K562 (cell line): ENCODE results near the gene TFE3. TPM values are rescaled to one million over a fixed set of nuclear protein-coding genes. Genes with fewer than 3 reads are reported as not detected.

Experiments used
- ATAC-seq: fragments of 200-7000 bp; cut with Tn5 transposase; 3 replicates; pipeline ENCODE4 v1.9.1; 2020; ENCODE audit warnings: moderate library complexity
- BruUV-seq: library from RNA; stranded (reverse); fragments of 400-500 nt; replicated peaks from 2 replicates; lab custom pipeline; 2021; lab: Mats Ljungman, UMichigan
- CTCF ChIA-PET: fragments of 300-600 bp; formaldehyde crosslinking; extraction: SDS; loops from one replicate; lab custom pipeline; 2021; ENCODE audit warnings: low intra/inter-chr PET ratio; lab: Yijun Ruan, JAX
- POLR2A ChIA-PET: fragments of 300-600, 350-650 bp; sonication (Branson Sonifier 250); formaldehyde crosslinking; extraction: SDS; loops from one replicate; lab custom pipeline; 2021; ENCODE audit warnings: antibody characterized with exemption, inconsistent platforms; lab: Yijun Ruan, JAX
- DNase-seq, 4 experiments: peaks; one replicate each; pipeline versions ENCODE4 v3.0.0 to v3.0.0-alpha.2; 2011 to 2018; ENCODE audit warnings: low spot score in 3 of 4, mixed read lengths in 3 of 4; ENCODE audit errors: extremely low read depth in 1 of 4
- FAIRE-seq: peaks from 2 replicates; lab custom pipeline; 2011; peaks lifted over from hg19 to GRCh38; lab: Jason Lieb, UNC
- H2AFZ ChIP-seq: 2 replicates; pipeline ENCODE4 v1.6.0; 2011; ENCODE audit warnings: low read depth, low read length, control low read depth, inconsistent platforms
- H3K27ac ChIP-seq: fragments of 200-600 bp; 3 replicates; pipeline ENCODE4 v1.8.0; 2011; ENCODE audit warnings: low read depth, mild to moderate bottlenecking, control low read depth, inconsistent platforms, low read length, moderate library complexity, mixed read lengths; ENCODE audit errors: extremely low read depth
- H3K27me3 ChIP-seq, 2 experiments: fragments of 300-600 bp in 1 of 2; 2 replicates in 1 of 2; 3 replicates in 1 of 2; pipeline versions ENCODE4 v1.6.0 to v1.8.0; 2011; ENCODE audit warnings: inconsistent platforms in 2 of 2, low read length in 2 of 2, mild to moderate bottlenecking in 1 of 2, mixed read lengths in 1 of 2, moderate library complexity in 1 of 2; ENCODE audit not compliant: control insufficient read depth in 2 of 2, insufficient read depth in 2 of 2
- H3K36me3 ChIP-seq: fragments of 300-600 bp; 3 replicates; pipeline ENCODE4 v1.8.0; 2011; ENCODE audit warnings: mild to moderate bottlenecking, low read length, inconsistent platforms; ENCODE audit not compliant: control insufficient read depth, insufficient read depth
- H3K4me1 ChIP-seq, 2 experiments: fragments of 200-600 bp in 1 of 2; replicated peaks in 1 of 2; 2 replicates in 1 of 2; 3 replicates in 1 of 2; pipeline versions ENCODE4 v1.5.1 to v1.8.0; 2011; ENCODE audit warnings: inconsistent platforms in 2 of 2, low read length in 2 of 2, mild to moderate bottlenecking in 1 of 2, mixed read lengths in 1 of 2, moderate library complexity in 1 of 2; ENCODE audit not compliant: control insufficient read depth in 2 of 2, insufficient read depth in 2 of 2
- H3K4me2 ChIP-seq: 2 replicates; pipeline ENCODE4 v1.6.1; 2011; ENCODE audit warnings: low read length, control low read depth, inconsistent platforms, mixed read lengths; ENCODE audit not compliant: insufficient read depth
- H3K4me3 ChIP-seq: fragments of 200-600 bp; sonication (generic), shearing (Covaris generic); 2 replicates; pipeline ENCODE4 v1.5.1; 2016; ENCODE audit warnings: control low read depth, inconsistent platforms
- H3K79me2 ChIP-seq: fragments of 200-600 bp; 3 replicates; pipeline ENCODE4 v1.8.0; 2011; ENCODE audit warnings: low read length, inconsistent platforms; ENCODE audit not compliant: control insufficient read depth, insufficient read depth
- H3K9ac ChIP-seq, 2 experiments: 2 replicates each; pipeline versions ENCODE4 v1.6.0 to v1.6.1; 2011; ENCODE audit warnings: low read depth in 2 of 2, low read length in 2 of 2, control low read depth in 1 of 2, inconsistent platforms in 1 of 2, mild to moderate bottlenecking in 1 of 2, mixed read lengths in 1 of 2; ENCODE audit not compliant: insufficient read depth in 1 of 2
- H3K9me1 ChIP-seq: one replicate; pipeline ENCODE4 v1.6.0; 2011; ENCODE audit warnings: inconsistent platforms, mild to moderate bottlenecking, low read length, moderate library complexity; ENCODE audit not compliant: control insufficient read depth, insufficient read depth
- H3K9me3 ChIP-seq: replicated peaks from 2 replicates; pipeline ENCODE4 v1.5.1; 2011; ENCODE audit warnings: low read depth, low read length, inconsistent platforms; ENCODE audit not compliant: control insufficient read depth, insufficient read depth
- H4K20me1 ChIP-seq: replicated peaks from 2 replicates; pipeline ENCODE4 v1.6.1; 2011; ENCODE audit warnings: low read length, inconsistent platforms, mixed read lengths; ENCODE audit not compliant: control insufficient read depth, insufficient read depth
- NCOA1 ChIP-seq: fragments of 450-650 bp; IDR thresholded peaks from 2 replicates; pipeline ENCODE4 v1.6.1; 2016; ENCODE audit warnings: low read depth
- PHF8 ChIP-seq: fragments of 200-600 bp; sonication (generic); IDR thresholded peaks from 2 replicates; pipeline ENCODE4 v1.6.1; 2012; ENCODE audit warnings: mixed run types, mild to moderate bottlenecking, inconsistent platforms, low read length, moderate library complexity, borderline replicate concordance
- TAF1 ChIP-seq: IDR thresholded peaks from 2 replicates; pipeline ENCODE4 v1.6.1; 2011; ENCODE audit warnings: mild to moderate bottlenecking, low read length, moderate library complexity; ENCODE audit not compliant: insufficient read depth, control insufficient read depth, severe bottlenecking; ENCODE audit errors: extremely low read depth
- TEAD4 ChIP-seq, 2 experiments: sonication (generic) in 1 of 2; formaldehyde crosslinking in 1 of 2; IDR thresholded peaks; 2 replicates each; pipeline versions ENCODE4 v1.6.1 to v1.8.0; 2012 to 2022; ENCODE audit warnings: borderline replicate concordance in 1 of 2, inconsistent platforms in 1 of 2, low read length in 1 of 2, mild to moderate bottlenecking in 1 of 2, missing genetic modification reagents in 1 of 2
- ZNF212 ChIP-seq: fragments of 450-650 bp; formaldehyde crosslinking; IDR thresholded peaks from 2 replicates; pipeline ENCODE4 v1.4.0; 2020; ENCODE audit warnings: mild to moderate bottlenecking
- ZNF316 ChIP-seq: fragments of 450-650 bp; IDR thresholded peaks from 2 replicates; pipeline ENCODE4 v1.6.1; 2016
- WGBS: fragments of 100-300 bp; shearing (Covaris generic); methylation state at CpG from one replicate; pipeline ENCODE4 v1.1.6; 2016; ENCODE audit warnings: low coverage, mixed read lengths; ENCODE audit not compliant: insufficient coverage; ENCODE audit errors: missing lambda C conversion rate; 5-methylcytosine and 5-hydroxymethylcytosine counted together
- in situ Hi-C: fragments of 300-500 bp; cut with MboI; formaldehyde crosslinking; loops from 4 replicates; pipeline ENCODE4 v1.15.0; 2018; ENCODE audit warnings: inconsistent platforms, mixed read lengths
- intact Hi-C: fragments of 100-400 bp; cut with micrococcal nuclease; formaldehyde crosslinking; loops from 2 replicates; pipeline ENCODE4 v1.14.2; 2022
- polyA plus RNA-seq, 8 experiments: library from polyadenylated mRNA; depleted of rRNA in 4 of 8; stranded (reverse) in 5 of 8; unstranded in 3 of 8; fragments of >200 nt; fragmentation: Nextera tagmentation in 2 of 8; fragmentation: Illumina TruSeq in 1 of 8; extraction: Ambion mirVana in 2 of 8; extraction: Trizol in 1 of 8; gene quantifications; 2 replicates each; pipeline versions ENCODE4 v1.2.1 to v1.2.3, GENCODE V29; 2011 to 2014; ENCODE audit warnings: inconsistent platforms in 1 of 8, missing spikeins in 1 of 8
- total RNA-seq, 7 experiments: library from RNA; depleted of rRNA in 6 of 7; stranded (reverse); fragments of >200 nt in 6 of 7; fragmentation: Illumina TruSeq in 2 of 7; extraction: Trizol in 2 of 7; gene quantifications; 2 replicates each; pipeline versions ENCODE4 v1.2.1 to v1.2.3, GENCODE V29; 2011 to 2021; ENCODE audit warnings: low replicate concordance in 1 of 7
- TF ChIP-seq, protein P1 (sequence below): sonication (generic); formaldehyde crosslinking; IDR thresholded peaks from 2 replicates; pipeline ENCODE4 v1.8.0; 2022; ENCODE audit warnings: mild to moderate bottlenecking, missing genetic modification reagents
- TF ChIP-seq, protein P2 (sequence below): fragments of 200-800 bp; sonication (Bioruptor generic); IDR thresholded peaks from 2 replicates; pipeline ENCODE4 v1.6.1; 2017; ENCODE audit warnings: missing genetic modification characterization, missing compliant biosample characterization

TFE3 gene
- total and polyA plus RNA-seq, 9 of the 15 experiments (the other 6 are each of a cell fraction or from before 2014, with no cell fraction given) = 1.9 to 20.3 (median 11.9) TPM

DNA sequence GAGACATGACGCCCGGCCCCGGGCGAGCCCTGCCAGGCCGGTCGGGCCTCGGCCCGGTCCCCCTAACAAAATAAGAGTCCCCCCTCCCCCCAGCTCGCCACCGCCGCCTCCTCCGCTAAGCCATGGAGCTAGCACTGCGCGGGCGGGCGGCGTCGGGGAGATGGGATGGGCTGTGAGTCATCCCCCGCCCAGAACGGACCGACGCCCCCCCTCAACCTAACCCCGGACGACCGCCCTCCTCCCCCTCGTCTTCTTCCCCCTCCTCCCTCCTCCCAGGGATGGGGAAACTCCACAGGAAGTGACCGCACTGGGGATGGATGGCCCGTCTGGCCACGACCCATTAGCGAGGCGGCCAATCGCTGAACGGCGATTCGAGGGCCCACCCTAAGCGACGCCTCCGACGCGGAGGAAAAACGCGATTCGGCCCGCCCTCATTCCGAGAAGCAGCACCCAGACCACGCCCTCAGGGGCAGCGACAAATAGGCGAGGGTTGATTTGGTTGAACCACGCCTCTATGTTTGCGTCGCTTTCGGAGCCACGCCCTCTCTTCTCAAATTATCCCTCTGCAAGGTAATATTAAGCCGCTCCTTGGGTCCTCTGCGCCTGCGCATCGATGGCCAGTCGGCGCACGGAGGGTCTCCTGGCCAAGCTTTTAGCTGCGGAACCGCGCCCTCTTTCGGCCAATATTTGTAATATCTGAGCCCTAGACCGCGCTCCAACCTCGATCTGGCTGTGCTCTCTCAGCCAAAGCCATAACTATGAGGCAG, at the start of gene TFE3 (continued):
- TF ChIP-seq, protein P1, sequence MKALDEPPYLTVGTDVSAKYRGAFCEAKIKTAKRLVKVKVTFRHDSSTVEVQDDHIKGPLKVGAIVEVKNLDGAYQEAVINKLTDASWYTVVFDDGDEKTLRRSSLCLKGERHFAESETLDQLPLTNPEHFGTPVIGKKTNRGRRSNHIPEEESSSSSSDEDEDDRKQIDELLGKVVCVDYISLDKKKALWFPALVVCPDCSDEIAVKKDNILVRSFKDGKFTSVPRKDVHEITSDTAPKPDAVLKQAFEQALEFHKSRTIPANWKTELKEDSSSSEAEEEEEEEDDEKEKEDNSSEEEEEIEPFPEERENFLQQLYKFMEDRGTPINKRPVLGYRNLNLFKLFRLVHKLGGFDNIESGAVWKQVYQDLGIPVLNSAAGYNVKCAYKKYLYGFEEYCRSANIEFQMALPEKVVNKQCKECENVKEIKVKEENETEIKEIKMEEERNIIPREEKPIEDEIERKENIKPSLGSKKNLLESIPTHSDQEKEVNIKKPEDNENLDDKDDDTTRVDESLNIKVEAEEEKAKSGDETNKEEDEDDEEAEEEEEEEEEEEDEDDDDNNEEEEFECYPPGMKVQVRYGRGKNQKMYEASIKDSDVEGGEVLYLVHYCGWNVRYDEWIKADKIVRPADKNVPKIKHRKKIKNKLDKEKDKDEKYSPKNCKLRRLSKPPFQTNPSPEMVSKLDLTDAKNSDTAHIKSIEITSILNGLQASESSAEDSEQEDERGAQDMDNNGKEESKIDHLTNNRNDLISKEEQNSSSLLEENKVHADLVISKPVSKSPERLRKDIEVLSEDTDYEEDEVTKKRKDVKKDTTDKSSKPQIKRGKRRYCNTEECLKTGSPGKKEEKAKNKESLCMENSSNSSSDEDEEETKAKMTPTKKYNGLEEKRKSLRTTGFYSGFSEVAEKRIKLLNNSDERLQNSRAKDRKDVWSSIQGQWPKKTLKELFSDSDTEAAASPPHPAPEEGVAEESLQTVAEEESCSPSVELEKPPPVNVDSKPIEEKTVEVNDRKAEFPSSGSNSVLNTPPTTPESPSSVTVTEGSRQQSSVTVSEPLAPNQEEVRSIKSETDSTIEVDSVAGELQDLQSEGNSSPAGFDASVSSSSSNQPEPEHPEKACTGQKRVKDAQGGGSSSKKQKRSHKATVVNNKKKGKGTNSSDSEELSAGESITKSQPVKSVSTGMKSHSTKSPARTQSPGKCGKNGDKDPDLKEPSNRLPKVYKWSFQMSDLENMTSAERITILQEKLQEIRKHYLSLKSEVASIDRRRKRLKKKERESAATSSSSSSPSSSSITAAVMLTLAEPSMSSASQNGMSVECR (CRISPR knock-in tag) = no peak

DNA sequence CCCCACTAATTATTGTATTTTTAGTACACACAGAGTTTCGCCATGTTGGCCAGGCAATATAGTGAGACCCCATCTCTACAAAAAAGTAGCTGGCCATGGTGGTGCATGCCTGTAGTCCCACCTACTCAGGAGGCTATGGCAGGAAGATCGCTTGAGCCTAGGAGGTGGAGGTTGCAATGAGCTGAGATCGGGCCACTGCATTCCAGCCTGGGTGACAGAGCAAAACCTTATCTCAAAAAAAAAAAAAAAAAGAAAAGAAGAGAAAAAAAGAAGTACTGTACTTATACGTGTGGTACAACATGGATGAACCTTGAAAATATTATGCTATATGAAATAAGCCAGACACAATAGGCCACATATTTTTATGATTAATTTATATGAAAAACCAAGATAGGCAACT, 46.4 kb upstream of the TFE3 start:
- in situ Hi-C loops = no loop called here
- POLR2A ChIA-PET = interaction anchor here (1.0 to 3.5 kb wide), 5 partner anchors 10 to 421 kb away, joined by 3 to 20 read pairs (median 4); partner anchors contain the start of gene WDR45
- CTCF ChIA-PET = no interaction called here
- TF ChIP-seq, protein P2, sequence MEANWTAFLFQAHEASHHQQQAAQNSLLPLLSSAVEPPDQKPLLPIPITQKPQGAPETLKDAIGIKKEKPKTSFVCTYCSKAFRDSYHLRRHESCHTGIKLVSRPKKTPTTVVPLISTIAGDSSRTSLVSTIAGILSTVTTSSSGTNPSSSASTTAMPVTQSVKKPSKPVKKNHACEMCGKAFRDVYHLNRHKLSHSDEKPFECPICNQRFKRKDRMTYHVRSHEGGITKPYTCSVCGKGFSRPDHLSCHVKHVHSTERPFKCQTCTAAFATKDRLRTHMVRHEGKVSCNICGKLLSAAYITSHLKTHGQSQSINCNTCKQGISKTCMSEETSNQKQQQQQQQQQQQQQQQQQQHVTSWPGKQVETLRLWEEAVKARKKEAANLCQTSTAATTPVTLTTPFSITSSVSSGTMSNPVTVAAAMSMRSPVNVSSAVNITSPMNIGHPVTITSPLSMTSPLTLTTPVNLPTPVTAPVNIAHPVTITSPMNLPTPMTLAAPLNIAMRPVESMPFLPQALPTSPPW (CRISPR knock-in tag) = no peak
- TF ChIP-seq ZNF212 = no peak
- no peak for TF ChIP-seq TAF1
- TF ChIP-seq TEAD4 (IDR thresholded peaks at IDR 0.05; ENCODE audit: low read length) = peak; percentile 69
- TF ChIP-seq TEAD4 (CRISPR knock-in tag; IDR thresholded peaks at IDR 0.05; ENCODE audit: borderline replicate concordance) = no peak
- TF ChIP-seq ZNF316 = peak; percentile 75
- TF ChIP-seq NCOA1 = peak; percentile 36; the same call in 1 of the 2 replicates
- TF ChIP-seq PHF8 = no peak

More for the DNA sequence above, 46.4 kb upstream of the TFE3 start:
- H3K4me1 ChIP-seq = peaks cover 11 to 16% of the 10 kb centered on the region in 2 experiments; a peak in 4 of 5 replicates
- ATAC-seq (peak; percentile 86), DNase-seq (peak in 1 of 4 experiments; percentile 53), FAIRE-seq (peak; percentile 11)
- 6% methylated on average over 3 of the region's 4 CpGs for WGBS
- no peaks in the 10 kb centered on the region for H3K79me2 ChIP-seq
- H3K4me2 ChIP-seq = peak overlapping the region; percentile 58
- H3K9ac ChIP-seq = peak overlapping the region; percentile 44 to 45; a peak in 3 of 4 replicates
- no peaks in the 10 kb centered on the region for H4K20me1 ChIP-seq
- H3K9me3 ChIP-seq = no peaks in the 10 kb centered on the region
- H3K27me3 ChIP-seq = no peaks in the 10 kb centered on the region
- no peaks in the 10 kb centered on the region for H3K36me3 ChIP-seq
- H2AFZ ChIP-seq = peak overlapping the region; percentile 81
- no TSS peak for BruUV-seq
- no peaks in the 10 kb centered on the region for H3K9me1 ChIP-seq
- intact Hi-C loops = no loop called here
- H3K4me3 ChIP-seq = no peak overlapping the region
- peak overlapping the region; percentile 68 for H3K27ac ChIP-seq
